BJ (cell line): Measurements from ENCODE around the gene SLC10A4. TPM values are rescaled to one million over a fixed set of nuclear protein-coding genes. Genes with fewer than 3 reads are reported as not detected.
"Not testable (repeated sequence)": the region's sequence is repeated elsewhere in the genome, so short reads cannot be mapped to it uniquely, and the experiment has no call there.

Experiments
- CTCF ChIA-PET: fragments of 350-600 bp; formaldehyde crosslinking; extraction: SDS; loops from one replicate; lab custom pipeline; 2021; ENCODE audit warnings: antibody characterized with exemption, inconsistent platforms; lab: Yijun Ruan, JAX
- POLR2A ChIA-PET: fragments of 300-600 bp; sonication (Branson Sonifier 250); formaldehyde crosslinking; extraction: SDS; loops from one replicate; lab custom pipeline; 2021; ENCODE audit warnings: antibody characterized with exemption; lab: Charles Lee
- DNase-seq: peaks from one replicate; pipeline ENCODE4 v3.0.0-alpha.2; 2011; ENCODE audit warnings: low read depth
- H3K27me3 ChIP-seq: 2 replicates; pipeline ENCODE4 v1.6.0; 2011; ENCODE audit warnings: low read length; ENCODE audit not compliant: control insufficient read depth, insufficient read depth
- H3K36me3 ChIP-seq: 2 replicates; pipeline ENCODE4 v1.5.1; 2011; ENCODE audit warnings: low read length; ENCODE audit not compliant: control insufficient read depth, insufficient read depth
- H3K4me3 ChIP-seq: 2 replicates; pipeline ENCODE4 v1.5.1; 2011; ENCODE audit warnings: low read depth, mild to moderate bottlenecking, control low read depth, low read length
- CTCF ChIP-seq: IDR thresholded peaks from 2 replicates; pipeline ENCODE4 v1.5.1; 2011; ENCODE audit warnings: low read depth, mild to moderate bottlenecking, control low read depth, inconsistent platforms, low read length, moderate library complexity; ENCODE audit not compliant: insufficient read depth
- polyA plus RNA-seq: library from polyadenylated mRNA; depleted of rRNA; stranded (reverse); fragments of >200 nt; gene quantifications from 2 replicates; pipeline ENCODE4 v1.2.3, GENCODE V29; 2011

SLC10A4 gene
- polyA plus RNA-seq, 1 experiment = not detected

- TF ChIP-seq CTCF = no peak
- CTCF ChIA-PET = interaction anchor here (0.6 to 2.0 kb wide), 6 partner anchors 10 to 1046 kb away, joined by 3 to 8 read pairs (median 4); no protein-coding TSS in a partner anchor
- H3K27me3 ChIP-seq = peaks cover 4% of the 10 kb centered on the region
These were observed 36.5 kb upstream of the SLC10A4 start for GRCh38 chr4:48446642-48447041.

GRCh38 chr4:48449151-48449550 is 34.0 kb upstream of the SLC10A4 start:
- Histone ChIP-seq H3K4me3 (no peak overlapping the region), H3K36me3 (no peaks in the 10 kb centered on the region), H3K27me3 (peaks cover 4% of the 10 kb centered on the region)
- ChIA-PET CTCF (no interaction called here), POLR2A (no interaction called here)
- no peak for TF ChIP-seq CTCF
- no peak for DNase-seq

More at GRCh38 chr4:48446642-48447041, 36.5 kb upstream of the SLC10A4 start:
- no peaks in the 10 kb centered on the region for H3K36me3 ChIP-seq
- no peak for DNase-seq
- POLR2A ChIA-PET = no interaction called here
- no peak overlapping the region for H3K4me3 ChIP-seq

- CTCF ChIA-PET = no interaction called here
- DNase-seq = no peak
- TF ChIP-seq CTCF = no peak
- Histone ChIP-seq H3K27me3 (peaks cover 4% of the 10 kb centered on the region), H3K4me3 (no peak overlapping the region), H3K36me3 (no peaks in the 10 kb centered on the region)
- POLR2A ChIA-PET = no interaction called here
These were observed 32.4 kb upstream of the SLC10A4 start for GRCh38 chr4:48450740-48451139.

GRCh38 chr4:48451656-48452055 is 31.5 kb upstream of the SLC10A4 start:
- H3K27me3 ChIP-seq, H3K36me3 ChIP-seq, DNase-seq, CTCF ChIA-PET, H3K4me3 ChIP-seq, POLR2A ChIA-PET: not testable (repeated sequence)

- no peak for DNase-seq
- Histone ChIP-seq H3K36me3 (no peaks in the 10 kb centered on the region), H3K27me3 (no peaks in the 10 kb centered on the region; the same call in 1 of the 2 replicates), H3K4me3 (no peak overlapping the region)
- CTCF ChIA-PET = no interaction called here
- no peak for TF ChIP-seq CTCF
- POLR2A ChIA-PET = no interaction called here
These were observed 28.6 kb upstream of the SLC10A4 start for GRCh38 chr4:48454591-48454990.

GRCh38 chr4:48461000-48461399 is 22.1 kb upstream of the SLC10A4 start:
- POLR2A ChIA-PET = no interaction called here
- H3K36me3 ChIP-seq = no peaks in the 10 kb centered on the region
- TF ChIP-seq CTCF = no peak
- CTCF ChIA-PET = no interaction called here
- DNase-seq = no peak
- peaks cover 14% of the 10 kb centered on the region for H3K27me3 ChIP-seq
- H3K4me3 ChIP-seq = no peak overlapping the region
